H9 (cell line): ENCODE measurements around the gene IQGAP2. TPM values are rescaled to one million over a fixed set of nuclear protein-coding genes. Genes with fewer than 3 reads are reported as not detected.

ENCODE experiments used
- DNase-seq: peaks from one replicate; pipeline ENCODE4 v3.0.0-alpha.2; 2017
- H2AFZ ChIP-seq: one replicate; pipeline ENCODE4 v1.6.1; 2013; ENCODE audit warnings: mild to moderate bottlenecking, low read length, control low read depth, moderate library complexity
- H2AK5ac ChIP-seq: 2 replicates; pipeline ENCODE4 v1.6.1; 2013; ENCODE audit warnings: low read length, control low read depth, mixed read lengths; ENCODE audit not compliant: insufficient read length
- H2BK120ac ChIP-seq: one replicate; pipeline ENCODE4 v1.6.1; 2013; ENCODE audit warnings: low read depth, mild to moderate bottlenecking, low read length, control low read depth, inconsistent platforms; ENCODE audit not compliant: poor library complexity, severe bottlenecking
- H2BK12ac ChIP-seq: 2 replicates; pipeline ENCODE4 v1.6.1; 2013; ENCODE audit warnings: low read length, control low read depth, mixed read lengths, low read depth; ENCODE audit not compliant: insufficient read length
- H2BK15ac ChIP-seq: 2 replicates; pipeline ENCODE4 v1.6.1; 2013; ENCODE audit warnings: low read depth, low read length, control low read depth
- H2BK20ac ChIP-seq: one replicate; pipeline ENCODE4 v1.6.1; 2013; ENCODE audit warnings: low read depth, mild to moderate bottlenecking, low read length, control low read depth, inconsistent platforms; ENCODE audit not compliant: poor library complexity, severe bottlenecking
- H2BK5ac ChIP-seq: 2 replicates; pipeline ENCODE4 v1.6.1; 2013; ENCODE audit warnings: low read length, control low read depth, mixed read lengths; ENCODE audit not compliant: insufficient read length
- H3K14ac ChIP-seq: 2 replicates; pipeline ENCODE4 v1.6.1; 2013; ENCODE audit warnings: low read length, control low read depth; ENCODE audit not compliant: insufficient read depth
- H3K18ac ChIP-seq: 2 replicates; pipeline ENCODE4 v1.6.1; 2013; ENCODE audit warnings: low read depth, mild to moderate bottlenecking, mixed read lengths, low read length, control low read depth; ENCODE audit not compliant: insufficient read length
- H3K23ac ChIP-seq: 2 replicates; pipeline ENCODE4 v1.6.1; 2013; ENCODE audit warnings: low read length, control low read depth, mixed read lengths, low read depth; ENCODE audit not compliant: insufficient read length
- H3K23me2 ChIP-seq: 2 replicates; pipeline ENCODE4 v1.6.1; 2013; ENCODE audit warnings: low read depth, mild to moderate bottlenecking, mixed read lengths, low read length, control low read depth; ENCODE audit not compliant: insufficient read length, poor library complexity, severe bottlenecking
- H3K27ac ChIP-seq: 2 replicates; pipeline ENCODE4 v1.5.1; 2013; ENCODE audit warnings: low read length, control low read depth, mixed read lengths, low read depth; ENCODE audit not compliant: insufficient read length
- H3K27me3 ChIP-seq: 2 replicates; pipeline ENCODE4 v1.6.1; 2013; ENCODE audit warnings: low read length, control low read depth, inconsistent platforms; ENCODE audit not compliant: insufficient read depth
- H3K4ac ChIP-seq: 2 replicates; pipeline ENCODE4 v1.6.1; 2013; ENCODE audit warnings: low read depth, mild to moderate bottlenecking, control low read depth, inconsistent platforms, low read length, moderate library complexity
- H3K4me1 ChIP-seq: 2 replicates; pipeline ENCODE4 v1.6.1; 2013; ENCODE audit warnings: low read length, control low read depth, inconsistent platforms; ENCODE audit not compliant: insufficient read depth
- H3K4me2 ChIP-seq: 2 replicates; pipeline ENCODE4 v1.6.1; 2013; ENCODE audit warnings: low read length, control low read depth, mixed read lengths; ENCODE audit not compliant: insufficient read length, insufficient read depth
- H3K56ac ChIP-seq: 2 replicates; pipeline ENCODE4 v1.6.1; 2013; ENCODE audit warnings: low read depth, mild to moderate bottlenecking, mixed read lengths, low read length, control low read depth; ENCODE audit not compliant: insufficient read length
- H3K79me1 ChIP-seq: 2 replicates; pipeline ENCODE4 v1.6.1; 2013; ENCODE audit warnings: low read depth, mild to moderate bottlenecking, moderate library complexity, low read length, control low read depth, inconsistent platforms; ENCODE audit not compliant: insufficient read depth, poor library complexity, severe bottlenecking
- H3K79me2 ChIP-seq: 2 replicates; pipeline ENCODE4 v1.6.1; 2013; ENCODE audit warnings: low read length, control low read depth, inconsistent platforms; ENCODE audit not compliant: insufficient read depth
- H3K9ac ChIP-seq: 2 replicates; pipeline ENCODE4 v1.6.1; 2013; ENCODE audit warnings: low read length, control low read depth, mixed read lengths; ENCODE audit not compliant: insufficient read length; ENCODE audit errors: extremely low read depth
- H3K9me3 ChIP-seq: one replicate; pipeline ENCODE4 v1.6.1; 2013; ENCODE audit warnings: low read depth, low read length, inconsistent platforms; ENCODE audit not compliant: control insufficient read depth
- H3T11ph ChIP-seq: one replicate; pipeline ENCODE4 v1.6.1; 2013; ENCODE audit warnings: mild to moderate bottlenecking, low read length, control low read depth, inconsistent platforms
- H4K20me1 ChIP-seq: one replicate; pipeline ENCODE4 v1.6.1; 2013; ENCODE audit not compliant: control insufficient read depth, insufficient read length, insufficient read depth
- H4K5ac ChIP-seq: 2 replicates; pipeline ENCODE4 v1.6.1; 2013; ENCODE audit warnings: low read depth, mild to moderate bottlenecking, mixed read lengths, low read length, control low read depth; ENCODE audit not compliant: insufficient read length
- H4K8ac ChIP-seq: replicated peaks from 2 replicates; pipeline ENCODE4 v1.6.1; 2013; ENCODE audit warnings: low read length, control low read depth, mixed read lengths, low read depth; ENCODE audit not compliant: insufficient read length
- H4K91ac ChIP-seq: 2 replicates; pipeline ENCODE4 v1.6.1; 2013; ENCODE audit warnings: low read depth, mild to moderate bottlenecking, moderate library complexity, mixed read lengths, low read length, control low read depth; ENCODE audit not compliant: insufficient read length
- H3K27ac Mint-ChIP-seq, 3 experiments: 2 replicates in 2 of 3; 3 replicates in 1 of 3; pipeline ENCODE4 v1.8.0; 2020 to 2021; ENCODE audit warnings: mixed read lengths in 3 of 3, mild to moderate bottlenecking in 1 of 3, moderate library complexity in 1 of 3
- H3K27me3 Mint-ChIP-seq: 2 replicates; pipeline ENCODE4 v1.8.0; 2021; ENCODE audit warnings: low read depth, mild to moderate bottlenecking, moderate library complexity, mixed read lengths
- H3K36me3 Mint-ChIP-seq, 3 experiments: 2 replicates in 2 of 3; 3 replicates in 1 of 3; pipeline ENCODE4 v1.8.0; 2020 to 2021; ENCODE audit warnings: low read depth in 3 of 3, mixed read lengths in 3 of 3; ENCODE audit not compliant: insufficient read depth in 1 of 3
- H3K4me1 Mint-ChIP-seq, 2 experiments: 2 replicates each; pipeline ENCODE4 v1.8.0; 2020; ENCODE audit warnings: mixed read lengths in 2 of 2
- H3K4me3 Mint-ChIP-seq, 2 experiments: 2 replicates in 1 of 2; 3 replicates in 1 of 2; pipeline ENCODE4 v1.8.0; 2020 to 2021; ENCODE audit warnings: mild to moderate bottlenecking in 2 of 2, mixed read lengths in 2 of 2, moderate library complexity in 1 of 2
- H3K9me3 Mint-ChIP-seq, 2 experiments: 2 replicates in 1 of 2; 3 replicates in 1 of 2; pipeline ENCODE4 v1.8.0; 2020; ENCODE audit warnings: mild to moderate bottlenecking in 2 of 2, mixed read lengths in 2 of 2, moderate library complexity in 1 of 2
- CTCF ChIP-seq: fragments of 200-600 bp; sonication (generic); conservative IDR thresholded peaks from 3 replicates; pipeline ENCODE4 v1.8.0; 2021; ENCODE audit warnings: antibody characterized with exemption, mild to moderate bottlenecking
- total RNA-seq: library from RNA; stranded (reverse); gene quantifications from 2 replicates; pipeline ENCODE4 v1.2.1, GENCODE V29; 2021

Gene IQGAP2
- total RNA-seq, 1 experiment from 2014 or later = 22.5 TPM

- no peak overlapping the region for H3K4me3 Mint-ChIP-seq
- no peak overlapping the region for H4K8ac ChIP-seq
- H3K23me2 ChIP-seq = no peaks in the 10 kb centered on the region
- H3K27me3 ChIP-seq = no peaks in the 10 kb centered on the region
- peaks cover 24% of the 10 kb centered on the region for H3K4me1 ChIP-seq
- no peak overlapping the region for H3K9ac ChIP-seq
- H2BK120ac ChIP-seq = no peak overlapping the region
- no peak overlapping the region for H3K18ac ChIP-seq
- TF ChIP-seq CTCF = no peak
- no peak overlapping the region for H3K14ac ChIP-seq
- H2BK5ac ChIP-seq = no peak overlapping the region
- H3K27ac Mint-ChIP-seq = no peak overlapping the region
- no peak overlapping the region for H4K5ac ChIP-seq
- H3K9me3 Mint-ChIP-seq = no peaks in the 10 kb centered on the region
- H3K36me3 Mint-ChIP-seq = no peaks in the 10 kb centered on the region; a peak in 1 of 7 replicates
- no peak overlapping the region for H4K91ac ChIP-seq
- H2AFZ ChIP-seq = no peak overlapping the region
- no peak overlapping the region for H2AK5ac ChIP-seq
- H4K20me1 ChIP-seq = no peaks in the 10 kb centered on the region
- no peak overlapping the region for H3K4ac ChIP-seq
- no peaks in the 10 kb centered on the region; the same call in 1 of the 2 replicates for H3K27me3 Mint-ChIP-seq
- H3K4me1 Mint-ChIP-seq = peaks cover 45 to 53% of the 10 kb centered on the region in 2 experiments
- H3K4me2 ChIP-seq = no peak overlapping the region
- no peak overlapping the region for H2BK15ac ChIP-seq
- no peaks in the 10 kb centered on the region for H3K79me1 ChIP-seq
- H2BK12ac ChIP-seq = no peak overlapping the region
- no peak overlapping the region for H3K27ac ChIP-seq
- no peaks in the 10 kb centered on the region for H3K9me3 ChIP-seq
- H3K79me2 ChIP-seq = no peaks in the 10 kb centered on the region; the same call in 1 of the 2 replicates
- H3K23ac ChIP-seq = no peak overlapping the region
- no peak overlapping the region for H3K56ac ChIP-seq
- no peak for DNase-seq
- no peak overlapping the region for H2BK20ac ChIP-seq
- H3T11ph ChIP-seq = no peak overlapping the region
Observed at GRCh38 chr5:76477571-76477970, 74.5 kb downstream of the IQGAP2 start.
